ENCODE measurements around the gene FRMD1. TPM values are rescaled to one million over a fixed set of nuclear protein-coding genes. Genes with fewer than 3 reads are reported as not detected.

Gene FRMD1
- polyA plus RNA-seq, 1 experiment, result not detected

DNA sequence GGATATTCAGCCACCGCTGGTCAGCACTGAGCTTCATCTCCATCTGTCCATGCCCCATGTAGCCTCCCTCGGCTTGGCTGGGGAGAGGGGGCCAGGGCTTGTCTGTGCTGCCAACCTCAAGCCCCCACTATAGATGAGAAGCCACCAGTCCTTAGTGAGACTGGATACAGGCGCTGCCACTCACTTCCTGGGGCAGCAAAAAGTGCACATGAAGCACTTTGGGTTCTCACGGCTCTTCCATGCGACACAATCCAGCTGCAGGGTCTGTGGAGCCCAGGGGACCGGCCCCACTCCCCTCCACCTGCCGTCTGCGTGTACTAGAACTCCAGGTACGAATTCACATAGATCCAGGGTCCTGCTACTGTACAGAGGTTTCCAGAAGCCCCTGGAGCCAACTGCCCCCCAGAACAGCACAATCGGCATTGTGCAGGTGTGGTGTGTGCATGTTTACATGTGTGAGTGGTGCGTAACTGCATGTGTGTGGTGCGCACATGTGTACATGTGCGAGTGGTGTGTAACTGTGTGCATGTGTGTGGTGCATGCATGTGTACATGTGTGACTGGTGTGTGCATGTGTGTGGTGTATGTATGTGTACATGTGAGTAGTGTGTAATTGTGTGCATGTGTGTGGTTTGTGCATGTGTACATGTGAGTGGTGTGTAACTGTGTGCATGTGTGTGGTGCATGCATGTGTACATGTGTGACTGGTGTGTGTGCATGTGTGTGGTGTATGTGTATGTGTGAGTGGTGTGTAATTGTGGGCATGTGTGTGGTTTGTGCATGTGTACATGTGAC, 4.9 kb downstream of the FRMD1 start:
- DNase-seq (ENCODE audit: low read depth, low spot score), result no peak
- H3K4me3 ChIP-seq (ENCODE audit: low read depth, low read length), result no peak overlapping the region
- TF ChIP-seq, protein P1, sequence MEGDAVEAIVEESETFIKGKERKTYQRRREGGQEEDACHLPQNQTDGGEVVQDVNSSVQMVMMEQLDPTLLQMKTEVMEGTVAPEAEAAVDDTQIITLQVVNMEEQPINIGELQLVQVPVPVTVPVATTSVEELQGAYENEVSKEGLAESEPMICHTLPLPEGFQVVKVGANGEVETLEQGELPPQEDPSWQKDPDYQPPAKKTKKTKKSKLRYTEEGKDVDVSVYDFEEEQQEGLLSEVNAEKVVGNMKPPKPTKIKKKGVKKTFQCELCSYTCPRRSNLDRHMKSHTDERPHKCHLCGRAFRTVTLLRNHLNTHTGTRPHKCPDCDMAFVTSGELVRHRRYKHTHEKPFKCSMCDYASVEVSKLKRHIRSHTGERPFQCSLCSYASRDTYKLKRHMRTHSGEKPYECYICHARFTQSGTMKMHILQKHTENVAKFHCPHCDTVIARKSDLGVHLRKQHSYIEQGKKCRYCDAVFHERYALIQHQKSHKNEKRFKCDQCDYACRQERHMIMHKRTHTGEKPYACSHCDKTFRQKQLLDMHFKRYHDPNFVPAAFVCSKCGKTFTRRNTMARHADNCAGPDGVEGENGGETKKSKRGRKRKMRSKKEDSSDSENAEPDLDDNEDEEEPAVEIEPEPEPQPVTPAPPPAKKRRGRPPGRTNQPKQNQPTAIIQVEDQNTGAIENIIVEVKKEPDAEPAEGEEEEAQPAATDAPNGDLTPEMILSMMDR (IDR thresholded peaks at IDR 0.05; ENCODE audit: low read depth, low read length), result no peak
- CTCF ChIA-PET, result no interaction called here
- POLR2A ChIA-PET, result no interaction called here
- no peaks in the 10 kb centered on the region for H3K27me3 ChIP-seq (ENCODE audit: control insufficient read depth, insufficient read depth, low read length)
- H3K9me3 ChIP-seq (ENCODE audit: control insufficient read depth, insufficient read depth, low read length), result peaks cover 60% of the 10 kb centered on the region
- no peak overlapping the region for H3K27ac ChIP-seq (ENCODE audit: low read depth, low read length)

DNA sequence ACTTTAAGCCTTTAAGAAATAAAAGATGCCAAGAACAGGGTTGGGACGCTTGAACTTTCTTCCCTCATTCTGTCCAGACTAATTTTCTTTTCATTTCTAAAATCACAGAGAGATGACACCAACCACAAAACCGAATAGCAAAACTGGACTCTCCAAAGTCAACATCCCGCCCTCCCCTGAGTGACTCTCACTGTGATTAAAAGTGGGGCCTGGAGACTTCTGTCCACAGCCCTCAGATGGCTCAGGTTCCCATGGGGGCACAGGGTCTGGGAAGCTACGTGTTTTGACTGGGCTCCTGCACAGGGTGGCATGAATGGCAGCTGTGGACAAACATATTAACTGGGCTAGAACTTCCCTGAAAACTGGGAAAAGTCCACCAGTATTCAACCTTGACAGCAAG, 6.3 kb downstream of the FRMD1 start:
- TF ChIP-seq, protein P1 (IDR thresholded peaks at IDR 0.05; ENCODE audit: low read depth, low read length), result no peak
- ChIA-PET CTCF (no interaction called here), POLR2A (no interaction called here)
- no peak for DNase-seq (ENCODE audit: low read depth, low spot score)
- H3K27me3 ChIP-seq (ENCODE audit: control insufficient read depth, insufficient read depth, low read length), result no peaks in the 10 kb centered on the region
- peaks cover 51% of the 10 kb centered on the region for H3K9me3 ChIP-seq (ENCODE audit: control insufficient read depth, insufficient read depth, low read length)
- H3K4me3 ChIP-seq (ENCODE audit: low read depth, low read length), result no peak overlapping the region
- no peak overlapping the region for H3K27ac ChIP-seq (ENCODE audit: low read depth, low read length)

- H3K27ac ChIP-seq (ENCODE audit: low read depth, low read length), result no peak overlapping the region
- no peak for DNase-seq (ENCODE audit: low read depth, low spot score)
- H3K9me3 ChIP-seq (ENCODE audit: control insufficient read depth, insufficient read depth, low read length), result peaks cover 51% of the 10 kb centered on the region
- no peaks in the 10 kb centered on the region for H3K27me3 ChIP-seq (ENCODE audit: control insufficient read depth, insufficient read depth, low read length)
- H3K4me3 ChIP-seq (ENCODE audit: low read depth, low read length), result no peak overlapping the region
- POLR2A ChIA-PET, result no interaction called here
- CTCF ChIA-PET, result no interaction called here
- TF ChIP-seq, protein P1 (IDR thresholded peaks at IDR 0.05; ENCODE audit: low read depth, low read length), result no peak
Measured at GRCh38 chr6:168072261-168072660, 6.8 kb downstream of the FRMD1 start.

DNA sequence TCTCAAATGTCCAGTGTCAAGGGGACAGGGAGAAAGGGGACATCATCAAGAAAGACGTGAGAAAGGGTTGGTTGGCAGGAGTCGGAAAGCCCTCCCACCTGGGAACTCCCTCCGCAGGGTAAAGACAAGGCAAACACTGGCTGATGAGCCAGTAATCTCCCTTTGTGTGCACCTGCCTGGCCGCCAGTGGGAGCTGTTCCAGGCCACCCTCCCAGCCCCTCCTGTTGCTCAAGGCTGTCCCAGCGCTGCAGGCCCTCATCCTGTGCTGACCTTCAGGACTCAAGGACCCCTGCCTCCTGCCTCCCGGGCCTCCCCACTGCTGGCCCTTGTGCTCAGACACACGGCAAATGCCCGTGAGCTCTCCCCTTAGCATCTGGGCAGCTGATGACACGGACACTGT, 7.4 kb downstream of the FRMD1 start:
- ChIA-PET CTCF (no interaction called here), POLR2A (no interaction called here)
- TF ChIP-seq, protein P1 (IDR thresholded peaks at IDR 0.05; ENCODE audit: low read depth, low read length), result no peak
- H3K9me3 ChIP-seq (ENCODE audit: control insufficient read depth, insufficient read depth, low read length), result peaks cover 56% of the 10 kb centered on the region
- no peak overlapping the region for H3K27ac ChIP-seq (ENCODE audit: low read depth, low read length)
- no peaks in the 10 kb centered on the region for H3K27me3 ChIP-seq (ENCODE audit: control insufficient read depth, insufficient read depth, low read length)
- no peak overlapping the region for H3K4me3 ChIP-seq (ENCODE audit: low read depth, low read length)
- DNase-seq (ENCODE audit: low read depth, low spot score), result no peak

GRCh38 chr6:168070804-168071203, 8.2 kb downstream of the FRMD1 start:
- POLR2A ChIA-PET, result no interaction called here
- CTCF ChIA-PET, result no interaction called here
- H3K9me3 ChIP-seq (ENCODE audit: control insufficient read depth, insufficient read depth, low read length), result peaks cover 54% of the 10 kb centered on the region
- no peak overlapping the region for H3K4me3 ChIP-seq (ENCODE audit: low read depth, low read length)
- H3K27me3 ChIP-seq (ENCODE audit: control insufficient read depth, insufficient read depth, low read length), result no peaks in the 10 kb centered on the region
- H3K27ac ChIP-seq (ENCODE audit: low read depth, low read length), result no peak overlapping the region
- no peak for DNase-seq (ENCODE audit: low read depth, low spot score)
- TF ChIP-seq, protein P1 (IDR thresholded peaks at IDR 0.05; ENCODE audit: low read depth, low read length), result no peak

Measured in AG04450 (cell line).